HG03469 (cell line): ENCODE measurements around the gene ADNP.
"Not testable (repeated sequence)": the region's sequence is repeated elsewhere in the genome, so short reads cannot be mapped to it uniquely, and the experiment has no call there.

Experiments used
- ATAC-seq: cut with Tn5 transposase; IDR thresholded peaks from one replicate; pipeline ENCODE4 v1.9.1; 2021; ENCODE audit warnings: mild to moderate bottlenecking, moderate library complexity, moderate number of reproducible peaks; ENCODE audit not compliant: unreplicated experiment

ADNP gene

DNA sequence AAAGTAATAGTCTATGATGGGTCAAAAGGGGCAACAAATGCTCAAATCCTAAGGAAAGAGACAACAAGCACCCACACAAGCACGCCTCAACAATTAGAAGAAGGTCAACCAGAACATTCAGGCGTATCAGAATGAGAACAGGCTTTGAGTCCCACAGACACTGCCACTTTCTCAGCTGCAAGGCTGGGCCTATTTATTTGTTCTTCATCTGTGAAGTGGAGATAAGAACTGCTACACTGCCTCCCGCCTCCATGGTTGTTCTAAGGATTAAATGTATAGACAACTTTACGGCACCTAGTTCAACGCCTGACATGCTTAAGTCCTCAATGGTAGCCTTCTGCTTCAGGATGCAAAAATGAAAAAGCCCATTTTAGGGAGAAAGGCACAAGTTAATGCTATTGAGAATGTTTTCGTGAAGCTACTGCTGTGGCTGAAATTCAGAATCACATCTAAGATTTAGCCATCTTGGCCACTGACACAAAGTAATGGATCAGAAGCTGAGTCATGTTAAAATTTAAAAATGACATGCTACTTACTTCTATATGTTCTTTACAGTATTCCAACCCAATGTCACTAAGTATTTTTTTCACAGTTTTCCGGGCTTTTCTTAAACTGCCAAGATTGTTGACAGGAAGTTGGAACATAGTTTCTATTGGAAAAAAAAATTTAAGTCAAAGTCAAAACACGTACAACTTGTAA lies 27.7 kb downstream of the ADNP start:
- no peak for ATAC-seq

DNA sequence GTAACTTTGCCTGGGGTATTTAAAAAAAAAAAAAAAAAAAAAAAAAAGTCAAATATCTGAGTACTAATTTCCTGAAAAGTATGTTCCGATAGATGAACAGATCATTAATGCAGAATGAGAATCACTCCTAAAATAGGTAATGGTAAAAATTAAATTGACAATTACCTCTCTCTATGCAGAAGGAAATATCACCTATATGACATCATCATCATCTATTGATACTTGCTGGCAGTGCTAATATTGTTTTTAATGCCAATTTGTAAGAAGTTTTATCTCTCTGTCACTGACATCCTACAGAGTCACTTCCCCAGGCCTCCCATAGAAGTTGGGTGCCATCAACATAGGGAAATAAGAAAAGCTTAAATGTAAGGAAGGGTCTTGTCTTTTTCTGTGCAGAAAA lies 29.9 kb downstream of the ADNP start:
- ATAC-seq: no peak

DNA sequence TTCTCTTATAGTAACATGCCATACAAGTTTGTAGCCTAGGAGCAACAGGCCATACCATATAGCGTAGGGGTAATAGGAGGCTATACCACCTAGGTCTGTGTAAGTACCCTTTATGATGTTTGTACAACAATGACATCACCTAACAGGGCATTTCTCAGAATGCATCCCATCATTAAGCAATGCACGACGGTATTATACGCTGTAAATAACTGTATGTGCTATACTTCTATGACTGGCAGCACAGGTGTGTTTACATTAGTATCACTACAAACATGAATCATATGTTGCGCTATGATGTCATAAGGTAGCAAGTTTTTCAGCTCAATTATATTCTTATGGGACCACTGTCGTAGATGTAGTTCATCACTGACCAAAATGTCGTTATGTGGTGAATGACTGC lies 31.0 kb downstream of the ADNP start:
- ATAC-seq: no peak

DNA sequence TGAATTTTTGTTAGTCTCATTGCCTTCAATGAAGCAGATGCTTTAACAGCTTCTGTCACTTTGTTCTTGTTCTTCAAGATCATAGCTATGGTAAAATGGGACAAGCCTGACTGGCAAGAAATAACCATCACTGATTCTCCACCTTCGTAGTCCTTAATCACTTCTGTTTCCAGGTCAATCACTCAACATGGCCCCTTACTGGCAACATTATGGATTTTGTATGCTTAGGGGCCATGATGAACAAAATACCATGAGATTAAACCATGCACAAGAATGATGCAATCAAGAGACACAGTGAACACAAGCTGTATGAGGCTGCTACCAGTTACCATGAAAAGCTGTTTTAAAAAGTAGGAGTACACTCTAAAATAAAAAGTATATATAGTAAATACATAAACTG lies 32.8 kb downstream of the ADNP start:
- ATAC-seq: no peak

DNA sequence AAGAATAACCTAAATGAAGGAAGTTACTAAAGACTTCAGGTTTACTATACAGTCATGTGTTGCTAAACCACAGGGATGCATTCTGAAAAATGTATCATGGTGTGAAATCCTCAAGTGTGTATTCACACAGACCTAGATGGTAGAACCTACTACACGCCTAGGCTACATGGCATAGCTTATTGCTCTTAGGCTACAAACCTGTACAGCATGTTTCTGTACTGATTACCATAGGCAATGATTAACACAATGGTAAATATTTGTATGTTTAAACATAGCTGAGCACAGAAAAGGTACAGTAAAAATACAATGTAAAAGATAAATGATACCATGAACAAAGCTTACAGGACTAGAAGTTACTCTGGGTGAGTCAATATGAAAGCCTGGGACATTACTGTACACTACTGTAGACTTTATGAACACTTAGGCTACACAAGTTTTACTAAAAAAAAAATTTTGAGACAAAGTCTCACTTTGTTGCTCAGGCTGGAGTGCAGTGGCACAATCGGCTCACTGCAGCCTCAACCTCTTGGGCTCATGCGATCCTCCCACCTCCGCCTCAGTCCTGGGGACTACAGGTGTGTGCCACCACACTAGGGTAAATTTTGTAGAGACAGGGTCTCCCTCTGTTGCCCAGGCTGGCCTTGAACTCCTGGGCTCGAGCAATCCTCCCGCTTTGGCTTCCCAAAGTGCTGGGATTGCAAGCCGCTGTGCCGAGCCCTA lies 36.0 kb downstream of the ADNP start:
- no peak for ATAC-seq

DNA sequence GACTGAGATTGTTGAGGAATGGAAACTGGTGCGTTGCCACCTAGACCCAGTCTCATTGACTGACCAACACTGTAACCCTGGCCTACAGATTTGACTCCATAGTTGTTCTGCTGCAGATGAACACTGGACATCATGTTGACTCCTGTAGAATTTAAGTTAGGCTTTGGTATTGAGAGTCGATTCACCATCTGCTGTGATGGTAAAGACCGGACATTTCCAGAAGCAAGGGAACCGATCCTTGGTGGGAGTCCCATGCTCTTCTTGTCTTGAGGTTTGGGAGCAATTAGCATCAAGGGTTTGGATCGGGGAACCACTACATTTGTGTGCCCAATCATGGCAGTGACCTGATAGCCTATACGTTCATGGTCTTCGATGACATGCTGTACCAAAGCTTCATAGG lies 37.6 kb downstream of the ADNP start:
- ATAC-seq: no peak

DNA sequence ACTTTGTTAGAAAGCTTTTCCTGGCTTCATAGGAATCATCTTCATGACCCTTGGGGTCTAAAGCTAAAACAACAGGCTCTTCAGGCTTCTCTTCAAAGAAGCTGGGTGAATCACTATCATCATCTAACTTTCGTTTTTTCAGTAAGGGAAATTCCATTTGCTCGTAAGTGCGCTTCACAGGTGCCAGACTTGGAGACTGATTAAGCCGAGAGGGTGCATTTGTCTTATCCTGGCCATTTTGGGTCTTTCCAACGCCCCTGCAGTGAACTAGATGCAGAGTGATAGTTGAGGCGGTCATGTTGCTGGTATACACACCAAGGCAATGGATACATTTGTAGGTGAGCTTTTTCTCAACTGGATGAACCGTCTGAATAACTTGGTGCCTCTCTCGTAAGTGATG lies 38.8 kb downstream of the ADNP start:
- no peak for ATAC-seq

DNA sequence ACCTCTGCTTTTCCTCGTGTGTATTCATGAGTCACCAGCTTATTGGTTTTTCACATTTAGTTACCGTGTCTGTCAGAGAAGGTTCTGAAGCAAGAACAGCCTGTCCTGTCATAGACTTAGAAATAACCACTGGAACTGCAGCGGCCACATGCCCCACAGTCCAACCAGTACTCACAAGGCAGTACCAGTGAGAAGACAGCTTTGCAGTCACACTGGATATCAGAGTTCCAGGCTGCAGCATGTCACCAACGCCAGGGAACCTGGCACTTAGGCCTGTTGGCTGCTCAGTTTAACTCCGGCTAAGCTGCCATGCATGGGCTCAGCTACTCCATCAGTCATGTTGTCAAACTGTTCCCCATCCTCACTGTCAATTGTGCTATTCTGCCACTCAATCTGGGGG lies 40.1 kb downstream of the ADNP start:
- no peak for ATAC-seq

DNA sequence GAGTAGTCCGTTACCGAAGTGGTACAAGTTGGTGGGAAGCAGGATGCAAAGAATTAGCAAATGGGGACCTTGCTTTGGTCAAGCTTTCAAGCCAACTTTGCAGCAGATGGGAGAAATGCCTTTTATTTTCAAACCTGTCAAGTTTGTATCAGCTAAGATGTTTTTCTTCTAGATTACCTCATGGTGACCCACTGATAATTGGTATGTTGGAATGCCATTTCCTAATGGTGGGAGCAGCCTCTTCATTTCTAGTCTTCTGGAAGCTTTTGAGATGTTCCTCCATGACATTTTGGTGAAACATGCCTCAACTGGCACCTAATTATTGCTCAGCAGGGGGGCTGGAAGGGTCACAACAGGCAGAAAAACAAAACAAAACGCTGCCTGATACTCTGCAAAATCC lies 43.7 kb downstream of the ADNP start:
- no peak for ATAC-seq

DNA sequence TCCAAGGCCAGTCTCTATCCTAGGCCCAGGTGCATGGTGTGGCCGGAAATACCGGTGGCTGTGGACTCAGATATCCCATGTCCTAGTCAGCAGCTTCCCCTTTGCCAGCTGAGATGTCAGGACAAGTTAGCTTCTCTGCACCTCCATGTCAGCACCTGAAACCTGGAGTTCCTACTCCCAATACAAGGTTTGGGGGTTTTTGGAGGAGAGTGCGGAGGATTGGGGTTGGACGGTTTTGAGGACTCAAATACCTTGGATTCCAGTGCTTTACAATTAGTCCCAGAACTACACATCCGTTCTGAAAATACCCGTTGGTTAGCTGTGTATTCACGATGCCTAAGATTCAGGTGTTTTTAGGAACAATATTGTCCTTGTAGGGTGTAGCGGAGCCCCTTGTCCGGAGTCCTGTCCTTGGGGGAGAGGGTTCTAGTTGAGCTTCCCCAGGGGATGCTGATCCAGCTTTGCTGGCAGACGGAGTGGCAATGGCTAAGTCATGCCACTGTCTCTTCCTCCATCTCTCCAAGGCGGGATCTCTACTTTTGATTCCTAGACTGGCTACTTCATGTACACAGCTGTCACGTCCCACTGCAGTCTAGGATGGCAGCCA lies 45.0 kb downstream of the ADNP start:
- no peak for ATAC-seq

DNA sequence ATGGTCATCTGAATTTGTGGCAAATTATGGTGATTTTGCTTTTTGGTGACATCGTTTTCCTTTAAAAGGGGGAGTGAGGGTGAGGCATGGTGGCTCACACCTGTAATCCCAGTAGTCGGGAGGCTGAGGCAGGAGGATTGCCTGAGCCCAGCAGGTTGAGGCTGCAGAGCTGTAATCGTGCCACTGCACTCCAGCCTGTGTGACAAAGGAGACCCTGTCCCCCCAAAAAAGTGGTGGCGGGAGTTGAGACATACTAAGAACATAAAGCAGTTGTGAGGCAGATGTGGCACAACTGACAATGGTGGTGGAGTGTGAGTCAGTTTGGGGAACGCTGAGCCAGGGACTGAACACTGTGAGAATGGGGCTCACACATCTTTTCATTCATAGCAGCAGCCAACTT lies 45.5 kb downstream of the ADNP start:
- no peak for ATAC-seq

DNA sequence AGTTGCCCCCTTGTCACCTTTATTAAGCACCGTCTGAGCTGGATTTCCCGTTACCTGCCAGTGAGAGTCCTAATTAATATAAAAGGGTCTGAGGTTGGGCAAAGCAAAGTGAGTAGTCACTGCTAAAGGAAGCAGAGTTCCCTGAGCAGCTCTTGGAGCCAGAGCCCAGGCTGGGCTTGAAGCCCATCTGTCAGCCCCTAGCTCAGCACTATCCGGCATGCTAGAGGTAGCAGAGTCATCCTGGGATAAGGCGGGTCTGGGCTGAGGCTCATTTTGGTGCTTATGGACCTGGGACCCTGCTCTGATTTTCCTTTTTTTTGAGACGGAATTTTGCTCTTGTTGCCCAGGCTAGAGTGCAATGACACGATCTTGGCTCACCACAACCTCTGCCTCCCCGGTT lies 46.2 kb downstream of the ADNP start:
- no peak for ATAC-seq

DNA sequence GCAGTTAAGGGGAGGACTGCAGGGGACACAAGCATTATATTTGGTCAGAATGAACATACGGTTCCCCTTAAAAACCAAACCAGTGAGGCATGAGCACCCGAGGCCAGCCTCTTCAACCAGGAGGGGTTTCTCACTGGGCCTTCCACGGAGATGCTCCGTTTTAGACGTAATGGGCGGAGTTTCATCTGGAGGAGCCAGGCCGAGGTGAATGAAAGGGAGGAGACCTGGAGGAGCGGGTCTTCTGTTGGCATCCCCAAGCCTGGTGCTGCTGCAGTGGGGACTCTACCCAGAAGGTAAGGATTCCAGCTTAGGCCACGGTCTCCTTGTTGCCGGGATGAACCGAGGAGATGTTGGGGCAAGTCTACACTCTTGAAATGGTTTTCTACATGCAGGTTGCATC lies 47.4 kb downstream of the ADNP start:
- no peak for ATAC-seq

DNA sequence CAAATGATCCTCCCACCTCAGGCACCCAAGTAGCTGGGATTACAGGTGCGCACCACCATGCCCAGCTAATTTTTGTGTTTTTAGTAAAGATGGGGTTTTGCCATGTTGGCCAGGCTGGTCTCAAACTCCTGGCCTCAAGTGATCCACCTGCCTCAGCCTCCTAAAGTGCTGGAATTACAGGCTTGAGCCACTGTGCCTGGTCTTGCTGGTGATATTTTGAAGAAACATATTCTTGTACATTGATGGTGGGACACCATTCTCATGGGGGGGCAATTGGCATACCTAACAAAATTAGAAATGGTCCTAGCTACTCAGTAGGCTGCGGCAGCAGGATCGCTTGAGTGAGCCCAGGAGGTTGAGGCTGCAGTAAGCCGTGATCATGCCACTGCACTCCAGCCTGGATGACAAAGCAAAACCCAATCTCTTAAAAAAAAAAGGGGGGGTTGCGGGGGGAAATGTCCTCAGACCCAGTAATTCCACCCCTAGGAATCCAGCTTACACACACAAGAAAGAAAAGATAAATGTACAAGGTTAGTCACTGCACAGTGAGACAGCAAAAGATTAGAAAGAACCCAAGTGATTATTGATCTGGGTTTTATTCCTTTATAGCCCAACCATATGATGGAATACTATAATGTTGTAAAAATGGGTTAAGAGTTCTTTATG lies 49.3 kb downstream of the ADNP start:
- not testable (repeated sequence) for ATAC-seq

DNA sequence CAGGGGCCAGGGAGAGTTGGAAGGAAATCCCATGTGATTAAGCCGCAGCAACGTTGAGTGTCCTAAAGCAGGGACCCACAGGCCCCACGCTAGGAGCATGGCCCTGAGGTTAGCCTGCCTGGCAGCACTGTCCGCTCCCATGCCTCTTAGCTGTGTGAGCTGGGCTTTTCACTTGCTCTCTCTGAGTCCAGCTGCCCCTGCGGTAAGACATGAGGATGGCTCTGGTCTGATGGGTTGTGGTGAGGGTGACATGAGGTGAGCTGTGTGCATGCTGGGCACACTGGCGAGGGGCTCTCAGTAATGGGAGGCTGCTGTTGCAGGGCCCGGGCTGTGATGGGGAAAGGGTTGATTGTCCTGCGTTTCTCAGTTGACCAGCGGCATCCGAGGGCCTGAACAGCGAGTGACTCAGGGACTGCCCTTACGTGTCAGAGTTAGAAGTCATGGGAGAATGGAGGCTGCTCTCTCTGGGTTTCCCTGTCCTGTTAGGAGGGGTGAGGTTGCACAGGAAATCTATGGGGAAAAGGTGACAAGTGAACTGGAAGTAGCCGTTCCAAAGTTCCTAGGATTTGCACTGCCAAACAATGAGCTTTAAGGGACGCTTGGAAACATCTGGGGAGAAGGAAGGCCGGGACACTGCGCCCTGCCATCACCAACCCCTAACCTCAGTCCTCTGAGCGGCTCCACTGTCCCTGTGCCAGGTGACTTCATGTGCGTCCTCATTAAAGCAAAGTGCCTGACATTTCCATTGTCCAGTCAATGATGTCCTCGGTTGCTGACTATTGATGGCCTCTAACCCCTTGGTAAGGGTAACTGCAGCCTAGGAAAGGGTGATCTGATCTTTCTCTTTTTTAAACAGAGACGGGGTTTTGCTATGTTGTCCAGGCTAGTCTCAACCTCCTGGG lies 51.3 kb downstream of the ADNP start:
- ATAC-seq: no peak

DNA sequence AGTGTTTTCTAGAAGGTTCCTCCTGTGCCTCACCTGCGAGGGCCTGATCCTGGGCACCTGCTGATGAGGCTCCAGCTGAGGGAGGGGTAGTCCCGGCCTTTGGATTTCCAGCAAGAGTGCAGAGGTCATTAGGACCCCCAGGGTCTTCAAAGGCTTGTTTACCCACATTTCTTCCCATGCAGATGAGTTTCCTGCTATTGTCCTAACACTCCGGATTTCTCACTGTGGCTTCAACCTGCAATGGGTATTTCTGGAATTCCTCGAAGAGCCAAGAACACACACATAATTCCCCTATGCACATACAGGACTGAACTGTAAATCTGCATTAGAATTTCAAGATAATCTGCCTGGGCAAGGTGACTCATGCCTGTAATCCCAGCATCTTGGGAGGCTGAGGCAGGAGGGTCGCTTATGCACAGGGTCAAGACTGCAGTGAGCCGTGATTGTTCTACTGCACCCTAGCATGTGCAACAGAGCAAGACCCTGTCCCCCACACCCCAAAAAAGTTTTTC lies 53.9 kb downstream of the ADNP start:
- no peak for ATAC-seq

DNA sequence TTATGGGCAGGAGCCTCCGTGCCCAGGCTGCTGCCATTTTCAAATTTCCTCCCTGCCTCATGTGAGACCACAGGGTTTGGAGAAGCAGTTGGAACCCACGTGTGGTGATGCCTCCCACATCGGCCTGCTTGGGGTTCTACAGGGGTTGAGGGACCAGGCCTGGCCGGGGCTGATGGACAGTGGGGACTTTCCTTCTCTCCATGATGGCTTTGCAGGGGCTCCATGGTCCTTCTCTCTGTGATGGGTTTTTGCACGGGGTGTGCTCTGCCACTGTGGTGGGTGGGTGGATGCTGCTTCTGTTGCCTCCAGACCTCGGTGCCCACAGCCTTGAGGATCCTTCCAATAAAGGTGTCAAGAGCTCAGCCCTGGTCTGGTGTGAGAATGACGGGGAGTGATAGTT lies 54.4 kb downstream of the ADNP start:
- ATAC-seq: no peak

DNA sequence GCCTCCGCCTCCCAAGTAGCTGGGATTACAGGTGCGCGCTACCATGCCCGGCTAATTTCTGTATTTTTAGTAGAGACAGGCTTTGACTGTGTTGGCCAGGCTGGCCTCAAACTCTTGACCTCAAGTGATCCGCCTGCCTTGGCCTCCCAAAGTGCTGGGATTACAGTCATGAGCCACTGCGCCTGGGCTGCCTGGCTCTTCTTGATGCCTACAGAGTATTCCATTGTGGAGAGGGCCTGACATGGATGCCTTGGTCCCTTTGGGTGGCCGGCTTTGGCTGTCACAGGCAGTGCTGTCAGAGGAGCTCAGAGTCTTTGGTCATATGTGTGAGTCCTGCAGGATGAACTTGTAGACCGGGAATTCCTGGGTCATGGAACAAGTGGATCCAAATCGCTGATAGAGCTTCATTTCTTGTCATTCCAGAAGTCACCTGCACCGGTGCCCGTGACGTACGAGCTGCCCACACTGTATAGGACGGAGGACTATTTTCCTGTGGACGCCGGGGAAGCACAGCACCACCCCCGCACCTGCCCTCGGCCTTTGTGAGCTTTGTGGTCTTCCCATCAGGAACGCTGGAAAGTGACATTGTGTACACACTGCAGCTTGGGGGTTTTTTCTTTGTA lies 55.1 kb downstream of the ADNP start:
- no peak for ATAC-seq

DNA sequence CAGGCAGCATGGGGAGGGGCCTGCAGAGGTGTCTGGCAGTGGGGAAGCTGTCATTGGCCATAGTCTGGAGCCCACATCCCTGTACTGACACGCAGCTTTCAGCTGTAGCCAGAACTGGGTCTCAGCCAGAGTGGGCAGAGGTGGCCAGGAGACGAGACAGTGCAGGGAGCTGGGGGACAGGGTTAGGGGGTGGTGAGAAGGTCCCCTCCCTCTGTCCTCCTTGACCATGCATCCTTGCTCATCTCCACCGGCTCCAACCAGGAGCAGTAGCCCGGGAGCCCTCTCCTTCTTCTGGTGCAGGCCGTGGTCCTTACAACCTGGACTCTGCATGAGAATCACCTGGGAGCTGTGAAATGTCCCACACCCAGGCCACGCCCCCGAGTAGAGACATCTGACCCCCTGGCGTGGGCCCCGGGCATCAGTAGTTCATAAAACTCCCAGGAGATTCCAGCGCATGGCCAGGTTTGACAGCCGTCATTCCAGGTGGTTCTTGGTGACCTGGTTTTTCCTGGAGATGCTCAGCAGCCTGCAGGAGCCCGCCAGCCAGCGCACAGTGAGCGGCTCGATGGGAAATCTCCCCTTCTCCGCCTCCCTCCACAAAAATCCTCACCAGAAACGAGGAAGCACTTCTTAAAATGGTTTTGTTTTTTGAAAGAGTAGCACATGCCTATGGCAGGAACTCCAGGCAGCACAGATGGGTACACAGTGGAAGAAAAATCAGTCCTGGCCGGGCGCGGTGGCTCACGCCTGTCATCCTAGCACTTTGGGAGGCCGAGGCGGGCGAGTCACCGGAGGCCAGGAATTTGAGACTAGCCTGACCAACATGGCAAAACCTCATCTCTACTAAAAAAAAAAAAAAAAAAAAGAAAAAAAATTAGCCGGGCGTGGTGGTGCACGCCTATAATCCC lies 56.2 kb downstream of the ADNP start:
- no peak for ATAC-seq
